ENCODE data around the gene ZBED5.

Gene ZBED5

DNA sequence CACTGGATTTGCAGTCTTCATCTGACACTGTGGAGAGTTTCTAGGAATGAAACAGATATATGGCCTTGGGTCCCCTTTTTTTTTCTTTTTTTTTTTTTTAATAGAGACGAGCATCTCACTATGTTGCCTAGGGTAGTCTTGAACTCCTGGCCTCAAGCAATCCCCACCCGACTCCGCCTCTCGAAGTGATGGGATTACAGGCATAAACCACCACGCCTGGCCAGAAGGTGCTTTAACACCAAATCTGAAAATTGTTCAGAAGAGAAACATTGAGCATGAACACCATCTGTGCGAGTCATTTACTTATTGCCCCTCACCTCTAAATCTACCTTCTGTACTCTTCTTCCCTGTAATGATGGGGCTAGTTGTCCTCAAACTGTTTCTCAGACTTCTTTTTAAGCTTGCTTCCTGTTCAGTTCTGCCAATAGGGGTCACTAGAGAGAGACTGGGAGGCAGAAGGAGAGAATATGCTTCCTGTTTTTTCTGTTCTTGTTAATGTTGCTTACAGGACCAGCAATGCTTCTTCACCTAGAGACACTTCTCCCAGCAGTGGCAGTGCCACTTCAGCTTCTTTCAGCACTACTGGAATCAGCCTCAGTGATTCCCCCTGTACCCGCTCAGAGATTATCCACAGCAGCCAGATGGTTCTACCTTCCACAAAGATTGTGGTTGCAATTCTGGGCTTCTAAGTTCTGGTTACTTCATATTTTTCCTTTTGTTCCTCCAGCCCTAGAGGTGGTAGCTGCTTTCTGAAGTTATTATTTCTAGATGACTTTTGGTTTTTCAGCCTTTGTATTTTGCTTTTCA lies 20.8 kb upstream of the ZBED5 start:
- FAIRE-seq, result no peak

DNA sequence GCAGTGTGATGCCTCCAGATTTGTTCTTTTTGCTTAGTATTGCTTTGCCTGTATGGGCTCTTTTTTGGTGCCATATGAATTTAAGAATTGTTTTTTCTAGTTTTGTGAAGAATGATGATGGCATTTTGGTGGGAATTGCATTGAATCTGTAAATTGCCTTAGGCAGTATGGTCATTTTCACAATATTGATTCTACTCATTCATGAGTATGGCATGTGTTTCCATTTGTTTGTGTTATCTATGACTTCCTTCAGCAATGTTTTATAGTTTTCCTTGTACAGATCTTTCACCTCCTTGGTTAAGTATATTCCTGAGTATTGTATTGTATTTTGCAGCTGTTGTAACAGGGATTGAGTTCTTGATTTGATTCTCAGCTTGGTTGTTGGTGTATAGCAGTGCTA lies 18.3 kb upstream of the ZBED5 start:
- no peak for FAIRE-seq

DNA sequence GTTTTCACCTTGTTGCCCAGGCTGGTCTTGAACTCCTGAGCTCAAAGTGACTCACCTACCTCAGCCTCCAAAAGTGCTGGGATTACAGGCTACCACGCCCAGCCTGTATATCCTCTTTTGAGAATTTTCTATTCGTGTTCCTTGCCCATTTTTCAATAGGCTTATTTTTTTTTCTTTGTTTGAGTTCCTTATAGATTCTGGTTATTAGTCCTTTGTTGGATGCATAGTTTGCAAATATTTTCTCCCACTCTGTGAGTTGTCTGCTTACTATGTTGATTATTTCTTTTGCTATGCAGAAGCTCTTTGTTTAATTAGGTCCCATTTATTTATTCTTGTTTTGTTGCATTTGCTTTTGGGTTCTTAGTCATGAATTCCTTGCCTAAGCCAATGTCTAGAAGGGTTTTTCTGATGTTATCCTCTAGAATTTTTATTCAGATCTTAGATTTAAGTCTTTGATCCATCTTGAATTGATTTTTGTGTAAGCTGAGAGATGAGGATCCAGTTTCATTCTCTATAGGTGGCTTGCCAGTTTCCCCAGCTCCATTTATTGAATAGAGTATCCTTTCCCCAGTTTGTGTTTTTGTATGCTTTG lies 17.7 kb upstream of the ZBED5 start:
- FAIRE-seq, result no peak

DNA sequence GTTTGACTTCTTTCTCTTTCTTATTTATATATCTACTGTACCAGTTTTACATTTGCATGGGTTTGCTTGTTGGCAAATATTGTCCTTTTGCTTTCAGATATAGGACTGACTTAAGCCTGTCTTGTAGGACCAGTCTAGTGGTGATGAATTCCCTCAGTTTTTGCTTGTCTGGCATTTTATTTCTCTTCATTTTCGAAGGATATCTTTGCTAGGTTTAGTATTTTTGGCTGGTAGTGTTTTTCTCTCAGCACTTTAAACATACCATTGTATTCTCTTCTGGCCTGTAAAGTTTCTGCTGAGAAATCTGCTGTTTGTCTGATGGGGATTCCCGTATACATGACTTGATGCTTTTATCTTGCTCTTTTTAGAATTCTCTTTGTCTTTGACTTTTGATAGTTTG lies 14.2 kb upstream of the ZBED5 start:
- FAIRE-seq, result no peak

DNA sequence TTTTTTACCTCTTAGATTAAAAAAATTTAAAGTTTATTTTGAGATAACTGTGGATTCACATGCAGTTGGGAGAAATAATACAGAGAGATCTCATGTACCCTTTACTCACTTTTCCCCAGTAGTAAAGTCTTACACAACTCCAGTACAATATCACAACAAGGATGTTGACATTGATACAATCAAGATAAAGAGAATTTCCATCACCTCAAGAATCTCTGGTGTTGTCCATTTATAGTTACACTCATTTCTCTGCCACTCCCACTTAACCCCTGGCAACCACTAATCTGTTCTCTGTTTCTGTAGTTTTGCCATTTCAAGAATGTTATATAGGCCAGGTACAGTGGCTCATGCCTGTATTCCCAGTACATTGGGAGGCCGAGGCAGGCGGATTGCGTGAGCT lies 10.5 kb upstream of the ZBED5 start:
- FAIRE-seq, result no peak

GRCh38 chr11:10866893-10867331 lies 9.1 kb upstream of the ZBED5 start:
- no peak for FAIRE-seq

- no peak for FAIRE-seq
These were observed 8.0 kb upstream of the ZBED5 start for GRCh38 chr11:10865837-10866270.

GRCh38 chr11:10864688-10865087 lies 6.8 kb upstream of the ZBED5 start:
- FAIRE-seq, result no peak

- FAIRE-seq, result no peak
These were observed 4.6 kb upstream of the ZBED5 start for GRCh38 chr11:10862446-10862845.

DNA sequence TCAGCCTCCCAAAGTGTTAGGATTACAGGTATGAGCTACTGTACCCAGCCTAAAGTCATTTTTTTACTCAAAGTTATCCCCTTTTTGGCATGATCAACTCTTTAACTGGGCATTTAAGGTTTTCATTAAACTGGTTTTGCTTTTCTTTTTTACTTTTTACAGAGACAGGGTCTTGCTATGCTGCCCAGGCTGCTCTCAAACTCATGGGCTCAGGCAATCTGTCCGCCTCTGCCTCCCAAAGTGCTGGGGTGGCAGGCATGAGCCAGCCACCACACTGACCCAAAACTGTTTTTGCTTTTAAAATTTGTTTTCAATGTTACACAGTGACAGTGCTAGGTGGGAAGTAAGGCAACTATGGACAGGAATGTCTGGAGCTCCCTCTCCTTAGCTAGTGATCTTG lies 3.9 kb upstream of the ZBED5 start:
- FAIRE-seq, result no peak

DNA sequence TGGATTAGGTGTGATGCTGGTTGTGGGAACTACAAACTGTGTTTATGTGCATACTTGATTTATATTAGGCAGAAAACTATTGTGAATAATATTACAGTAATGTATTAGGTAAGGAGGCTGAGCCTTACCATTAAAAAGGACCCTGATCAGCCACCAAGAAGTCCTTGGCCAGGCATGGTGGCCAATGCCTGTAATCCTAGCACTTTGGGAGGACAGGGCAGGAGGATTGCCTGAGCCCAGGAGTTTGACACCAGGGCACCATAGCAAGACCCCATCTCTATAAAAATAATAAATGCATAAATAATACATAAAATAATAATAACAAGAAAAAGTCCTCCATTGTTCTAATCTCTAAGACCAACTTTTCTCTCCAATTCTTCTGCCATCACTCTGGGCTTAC lies 3.2 kb upstream of the ZBED5 start:
- no peak for FAIRE-seq

- FAIRE-seq, result no peak
These were observed 829 bp upstream of the ZBED5 start for GRCh38 chr11:10858439-10859325.

GRCh38 chr11:10857459-10857708 lies 469 bp downstream of the ZBED5 start:
- FAIRE-seq, result no peak

DNA sequence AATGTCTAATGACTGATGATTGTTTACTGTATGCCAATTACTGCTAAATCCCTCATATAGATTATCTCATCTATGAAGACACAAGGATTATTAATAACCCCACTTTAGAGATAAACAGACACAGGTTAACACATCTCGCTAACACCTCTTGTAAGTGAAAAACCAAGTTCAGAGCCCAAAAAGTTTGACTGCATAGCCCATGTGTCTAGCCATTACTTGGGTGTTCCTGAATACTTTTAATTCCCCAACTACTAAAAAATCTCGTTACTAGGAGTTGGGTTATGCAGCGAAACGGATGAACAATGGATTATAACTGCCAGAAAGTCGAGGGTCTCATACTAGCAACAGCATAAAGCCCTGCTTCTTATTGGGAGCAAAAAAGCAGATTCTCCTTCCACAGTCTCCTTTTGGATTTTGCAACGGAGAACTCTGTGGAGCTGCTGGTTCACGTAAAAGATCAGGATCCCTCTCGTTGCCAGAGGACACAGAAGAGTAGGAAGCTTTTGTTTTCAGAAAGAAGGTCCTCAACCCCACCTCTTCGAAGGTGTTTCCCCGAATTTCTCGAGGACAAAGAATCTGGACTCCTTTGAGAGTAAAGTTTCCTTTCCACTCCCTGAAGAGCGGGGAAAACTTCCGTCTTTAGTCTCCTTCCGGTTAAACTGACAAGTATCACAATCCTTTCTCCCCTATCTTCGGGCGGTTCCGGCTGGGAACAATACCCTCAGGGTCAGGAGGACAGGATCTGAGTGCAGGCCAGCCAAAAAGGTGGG lies 979 bp downstream of the ZBED5 start:
- no peak for FAIRE-seq

- no peak for FAIRE-seq
These were observed 2.6 kb downstream of the ZBED5 start for GRCh38 chr11:10855295-10855694.

DNA sequence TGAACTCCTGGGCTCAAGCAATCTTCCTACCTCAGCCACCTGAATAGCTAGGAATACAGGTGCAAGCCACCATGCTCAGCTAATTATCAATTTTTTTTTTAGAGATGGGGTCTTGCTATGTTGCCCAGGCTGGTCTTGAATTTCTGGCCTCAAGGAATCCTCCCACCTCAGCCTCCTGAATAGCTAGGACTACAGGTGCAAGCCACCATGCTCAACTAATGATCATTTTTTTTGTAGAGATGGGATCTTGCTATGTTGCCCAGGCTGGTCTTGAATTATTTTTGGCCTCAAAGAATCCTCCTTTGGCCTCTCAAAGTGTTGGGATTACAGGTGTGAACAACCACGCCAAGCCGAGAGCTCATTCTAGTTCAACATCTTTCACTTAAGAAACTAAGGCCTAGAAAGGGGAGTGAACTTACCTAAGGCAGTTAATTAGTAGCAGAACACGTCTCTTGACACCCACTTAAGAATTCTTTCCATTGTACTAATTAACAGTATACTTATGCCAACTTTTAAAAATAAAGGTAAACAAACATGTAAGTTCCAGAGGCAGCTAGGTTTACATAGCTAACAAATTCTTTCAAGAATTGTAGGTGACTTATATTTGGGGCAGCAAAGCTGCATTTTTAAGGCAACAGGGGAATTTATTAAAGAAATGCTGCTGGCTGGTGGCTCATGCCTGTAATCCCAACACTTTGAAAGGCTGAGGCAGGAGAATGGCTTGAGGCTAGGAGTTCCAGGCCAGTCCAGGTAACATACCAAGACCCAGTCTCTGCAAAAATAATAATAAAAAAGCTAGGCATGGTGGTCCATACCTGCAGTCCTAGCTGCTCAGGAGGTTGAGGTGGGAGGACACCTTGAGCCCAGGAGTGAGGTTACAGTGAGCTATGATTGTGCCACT lies 9.6 kb downstream of the ZBED5 start:
- no peak for FAIRE-seq

DNA sequence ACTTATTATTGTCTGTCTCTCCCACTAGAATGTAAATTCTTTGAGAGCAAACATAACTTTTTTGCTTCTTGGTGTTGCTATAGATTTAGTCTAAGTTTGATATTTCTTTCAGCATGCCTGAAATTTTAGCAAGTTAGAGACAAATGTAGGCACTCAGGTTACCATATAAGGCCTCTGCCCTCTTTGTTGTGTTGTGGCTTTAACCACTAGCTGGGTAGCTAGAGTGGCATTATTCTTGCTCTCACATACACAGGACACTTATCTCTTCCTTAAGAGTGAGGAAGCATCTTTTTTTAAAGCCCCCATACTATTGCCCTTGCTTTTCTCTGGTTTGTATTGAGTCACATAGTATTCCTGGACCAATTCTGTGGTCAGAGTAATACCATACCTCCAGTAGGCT lies 11.2 kb downstream of the ZBED5 start:
- no peak for FAIRE-seq

DNA sequence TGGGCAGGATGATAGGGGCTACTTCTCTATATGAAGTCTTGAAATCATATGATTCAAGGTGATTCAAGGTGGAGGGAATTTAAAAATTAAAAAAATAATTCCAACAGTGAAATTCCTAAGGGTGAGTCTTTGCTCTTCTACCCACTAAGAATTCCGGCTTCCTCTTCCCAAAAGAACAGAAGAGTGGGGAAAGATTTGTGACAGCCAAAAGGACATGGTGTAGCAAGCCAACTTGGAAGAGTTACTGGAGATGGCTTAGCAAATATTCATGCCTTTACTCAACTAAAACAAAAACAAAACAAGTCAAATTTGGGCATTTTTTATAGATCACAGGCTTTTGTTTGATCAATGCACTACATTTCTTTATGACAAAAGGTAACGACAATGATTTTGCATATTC lies 12.3 kb downstream of the ZBED5 start:
- FAIRE-seq, result no peak

- no peak for FAIRE-seq
These were observed 13.1 kb downstream of the ZBED5 start for GRCh38 chr11:10844796-10845195.

DNA sequence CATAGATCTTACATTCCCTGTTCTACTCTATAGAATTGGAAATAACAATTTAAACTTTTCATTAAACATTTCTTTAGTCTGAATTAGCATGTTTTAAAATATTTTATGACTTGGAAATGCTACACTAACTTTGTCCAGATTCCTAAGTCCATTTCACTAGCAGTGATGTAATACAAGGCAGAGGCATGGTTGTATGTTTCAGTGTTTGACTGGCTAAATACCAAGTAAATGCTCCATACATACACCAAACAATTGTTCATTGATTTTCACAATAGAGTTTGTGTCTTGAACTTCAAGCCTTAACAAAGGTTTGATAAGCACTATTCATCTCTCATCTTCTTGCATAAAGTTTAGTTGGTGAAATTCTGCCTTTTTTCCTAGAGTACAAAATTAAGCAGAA lies 13.5 kb downstream of the ZBED5 start:
- FAIRE-seq, result no peak

- no peak for FAIRE-seq
These were observed 19.0 kb downstream of the ZBED5 start for GRCh38 chr11:10838881-10839280.

GRCh38 chr11:10838083-10838482 lies 19.8 kb downstream of the ZBED5 start:
- no peak for FAIRE-seq
